Measurements from ENCODE around the gene PRDM1. TPM values are rescaled to one million over a fixed set of nuclear protein-coding genes. Genes with fewer than 3 reads are reported as not detected.
A peak's percentile ranks its signal among the peaks of the same experiment; 100 is the strongest.

The PRDM1 gene
- total and polyA plus RNA-seq, 9 donors, result 2.5 to 7.8 (median 3.7) TPM

DNA sequence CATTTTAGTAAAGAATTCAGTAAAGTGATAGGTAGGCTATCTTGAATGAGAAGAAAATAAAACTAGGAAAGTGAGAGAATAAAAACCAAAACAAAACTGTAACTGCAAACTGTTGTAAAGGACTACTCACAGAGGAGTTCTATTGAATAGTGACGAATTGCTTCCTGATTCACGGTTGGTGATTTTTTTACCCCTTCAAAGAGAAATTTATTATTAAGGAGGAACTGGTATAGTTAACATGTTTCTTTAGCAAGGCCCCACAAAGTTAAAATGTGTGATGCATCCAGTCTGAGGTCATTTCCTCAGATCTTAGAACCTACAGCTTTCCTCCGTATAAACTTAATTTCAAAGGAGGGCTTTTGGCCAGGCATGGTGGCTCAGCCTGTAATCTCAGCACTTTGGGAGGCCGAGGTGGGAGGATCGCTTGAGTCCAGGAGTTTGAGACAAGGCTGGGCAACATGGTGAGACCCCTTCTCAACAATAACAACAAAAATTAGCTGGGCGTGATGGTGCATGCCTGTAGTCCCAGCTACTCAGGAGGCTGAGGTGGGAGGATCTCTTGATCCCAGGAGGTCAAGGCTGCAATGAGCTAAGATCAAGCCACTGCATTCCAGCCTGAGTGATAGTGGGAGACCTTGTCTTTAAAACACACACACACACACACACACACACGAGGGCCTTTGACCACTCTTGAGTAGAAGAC lies 8.3 kb downstream of the PRDM1 start:
- WGBS (ENCODE audit: insufficient coverage), result 57% methylated on average over 1 of the region's 7 CpGs
- no peak for DNase-seq
- Histone ChIP-seq H3K27ac (ENCODE audit: low read length) (no peak overlapping the region), H3K4me3 (ENCODE audit: low read length) (no peak overlapping the region), H3K27me3 (ENCODE audit: control insufficient read depth, insufficient read depth, low read length) (peaks cover 2% of the 10 kb centered on the region), H3K36me3 (ENCODE audit: control insufficient read depth, insufficient read depth, low read length) (no peaks in the 10 kb centered on the region), H3K9me3 (replicated peaks; ENCODE audit: control insufficient read depth, low read depth, low read length) (no peaks in the 10 kb centered on the region), H3K4me1 (ENCODE audit: control insufficient read depth, insufficient read depth, low read length) (peaks cover 2% of the 10 kb centered on the region)

DNA sequence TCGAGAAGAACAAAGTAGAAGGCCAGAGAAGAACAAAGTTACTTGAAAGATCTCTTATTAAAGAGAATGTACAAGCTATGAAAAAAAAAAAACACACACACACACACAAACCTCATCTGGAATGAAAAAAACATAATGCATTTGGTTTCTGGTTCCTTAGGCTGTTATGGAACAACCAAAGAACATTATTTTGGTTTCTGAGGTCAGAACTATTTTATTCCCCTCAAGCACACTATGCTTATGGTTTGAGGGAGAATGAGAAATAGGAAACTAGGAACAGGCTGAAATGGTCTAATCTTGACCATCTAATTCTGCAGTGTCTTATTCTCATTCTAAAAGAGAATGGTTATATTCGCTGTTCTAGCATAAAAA lies 8.8 kb downstream of the PRDM1 start:
- no peak for DNase-seq
- Histone ChIP-seq H3K27ac (ENCODE audit: low read length) (no peak overlapping the region), H3K4me3 (ENCODE audit: low read length) (no peak overlapping the region), H3K27me3 (ENCODE audit: control insufficient read depth, insufficient read depth, low read length) (peaks cover 2% of the 10 kb centered on the region), H3K4me1 (ENCODE audit: control insufficient read depth, insufficient read depth, low read length) (peaks cover 2% of the 10 kb centered on the region), H3K36me3 (ENCODE audit: control insufficient read depth, insufficient read depth, low read length) (no peaks in the 10 kb centered on the region), H3K9me3 (replicated peaks; ENCODE audit: control insufficient read depth, low read depth, low read length) (no peaks in the 10 kb centered on the region)
- WGBS (ENCODE audit: insufficient coverage), result no CpG with 5 or more reads among the region's 2 CpGs

DNA sequence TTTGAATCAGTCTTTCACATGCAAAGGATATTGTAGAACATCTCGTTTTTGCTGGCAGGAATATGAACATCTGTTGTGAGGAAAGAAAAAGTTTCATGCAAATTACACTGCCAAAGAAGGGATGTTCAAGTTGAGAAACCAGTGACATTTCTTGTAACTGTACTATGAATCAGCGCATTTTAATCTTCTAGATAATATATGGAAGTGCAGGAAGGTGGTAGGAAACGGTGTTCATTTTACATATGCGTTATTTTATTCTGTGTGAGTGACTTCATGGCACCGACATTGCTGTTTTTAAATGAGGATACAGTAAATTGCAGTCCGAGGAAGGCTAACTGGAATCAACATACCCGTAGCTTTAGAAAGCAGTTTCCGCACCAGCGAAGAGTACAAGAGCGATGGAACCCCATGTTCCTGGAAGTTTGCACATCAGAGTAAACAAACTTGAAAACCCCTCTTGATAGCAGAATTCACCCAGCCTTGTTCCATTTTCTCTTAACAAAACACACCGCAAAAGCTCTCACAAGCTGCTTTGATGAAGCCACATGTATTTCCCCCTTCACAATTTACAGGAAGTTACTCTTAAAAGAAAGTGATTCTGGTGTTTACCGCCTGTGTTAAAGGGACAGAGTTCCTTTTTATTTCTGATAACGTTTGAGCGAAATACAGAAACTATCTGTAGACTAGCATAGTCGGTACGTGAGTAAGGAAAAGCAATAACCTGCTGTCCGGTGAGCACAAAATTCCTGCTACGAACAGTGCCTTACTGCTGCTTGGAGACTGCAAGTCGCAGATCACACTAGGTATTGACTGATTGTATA lies 11.5 kb downstream of the PRDM1 start:
- Histone ChIP-seq H3K4me3 (ENCODE audit: low read length) (peak overlapping the region; percentile 23), H3K27ac (ENCODE audit: low read length) (peak overlapping the region; percentile 80), H3K4me1 (ENCODE audit: control insufficient read depth, insufficient read depth, low read length) (peaks cover 2% of the 10 kb centered on the region), H3K27me3 (ENCODE audit: control insufficient read depth, insufficient read depth, low read length) (peaks cover 2% of the 10 kb centered on the region), H3K36me3 (ENCODE audit: control insufficient read depth, insufficient read depth, low read length) (no peaks in the 10 kb centered on the region), H3K9me3 (replicated peaks; ENCODE audit: control insufficient read depth, low read depth, low read length) (no peaks in the 10 kb centered on the region)
- WGBS (ENCODE audit: insufficient coverage), result 11% methylated on average over 8 of the region's 19 CpGs
- peak; percentile 79 for DNase-seq

DNA sequence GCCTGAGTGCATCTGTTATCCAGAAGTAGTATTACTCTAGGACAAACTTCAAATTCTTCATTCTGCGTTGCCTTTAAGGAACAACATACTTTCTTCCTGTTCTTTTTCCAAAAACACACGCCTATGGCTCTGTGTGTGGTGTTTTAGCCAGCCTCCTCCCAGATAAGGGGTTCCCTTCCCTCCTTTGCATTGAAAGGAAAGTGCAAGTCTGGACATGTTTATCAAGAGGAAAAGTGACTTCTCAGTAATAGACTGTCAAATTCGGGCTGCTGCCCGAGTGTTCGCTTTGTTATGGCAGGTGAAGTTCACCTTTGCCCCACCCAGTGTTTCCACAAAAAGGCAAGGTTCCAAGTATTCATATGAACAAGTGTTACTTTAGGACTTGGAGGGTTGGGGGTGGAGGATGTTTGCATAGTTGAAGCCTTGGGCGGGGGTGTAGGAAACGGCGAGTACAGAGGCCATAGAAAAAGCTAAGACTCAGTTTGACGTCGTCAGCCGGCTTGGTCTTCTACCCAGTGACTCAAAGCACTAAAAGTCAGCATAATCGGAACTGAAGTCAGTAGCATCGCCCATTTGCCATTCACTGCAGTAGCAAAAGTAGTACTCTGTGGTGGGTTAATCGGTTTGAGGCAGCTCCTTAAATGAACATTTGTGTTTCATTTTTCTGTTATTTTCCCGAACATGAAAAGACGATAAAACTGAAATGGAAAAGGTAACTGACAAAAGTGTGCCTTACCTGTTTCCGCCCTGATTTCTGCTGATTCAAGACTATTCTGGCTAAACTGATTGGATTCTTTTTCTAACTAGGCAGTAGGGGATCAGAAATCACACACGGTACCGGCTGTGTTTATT lies 12.5 kb downstream of the PRDM1 start:
- Histone ChIP-seq H3K4me3 (ENCODE audit: low read length) (peak overlapping the region; percentile 23), H3K36me3 (ENCODE audit: control insufficient read depth, insufficient read depth, low read length) (no peaks in the 10 kb centered on the region), H3K9me3 (replicated peaks; ENCODE audit: control insufficient read depth, low read depth, low read length) (no peaks in the 10 kb centered on the region), H3K27me3 (ENCODE audit: control insufficient read depth, insufficient read depth, low read length) (peaks cover 5% of the 10 kb centered on the region), H3K4me1 (ENCODE audit: control insufficient read depth, insufficient read depth, low read length) (peaks cover 2% of the 10 kb centered on the region), H3K27ac (ENCODE audit: low read length) (no peak overlapping the region)
- 54% methylated on average over 14 of the region's 19 CpGs for WGBS (ENCODE audit: insufficient coverage)
- DNase-seq, result peak; percentile 19

DNA sequence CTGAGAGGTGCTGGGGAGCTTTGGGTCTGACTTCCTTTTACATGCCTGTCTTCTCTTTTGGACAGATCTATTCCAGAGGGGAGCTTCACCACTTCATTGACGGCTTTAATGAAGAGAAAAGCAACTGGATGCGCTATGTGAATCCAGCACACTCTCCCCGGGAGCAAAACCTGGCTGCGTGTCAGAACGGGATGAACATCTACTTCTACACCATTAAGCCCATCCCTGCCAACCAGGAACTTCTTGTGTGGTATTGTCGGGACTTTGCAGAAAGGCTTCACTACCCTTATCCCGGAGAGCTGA lies 13.1 kb downstream of the PRDM1 start:
- Histone ChIP-seq H3K27ac (ENCODE audit: low read length) (no peak overlapping the region), H3K4me1 (ENCODE audit: control insufficient read depth, insufficient read depth, low read length) (peaks cover 2% of the 10 kb centered on the region), H3K9me3 (replicated peaks; ENCODE audit: control insufficient read depth, low read depth, low read length) (no peaks in the 10 kb centered on the region), H3K36me3 (ENCODE audit: control insufficient read depth, insufficient read depth, low read length) (no peaks in the 10 kb centered on the region), H3K4me3 (ENCODE audit: low read length) (no peak overlapping the region), H3K27me3 (ENCODE audit: control insufficient read depth, insufficient read depth, low read length) (peaks cover 5% of the 10 kb centered on the region)
- DNase-seq, result peak; percentile 20
- WGBS (ENCODE audit: insufficient coverage), result no CpG with 5 or more reads among the region's 7 CpGs

DNA sequence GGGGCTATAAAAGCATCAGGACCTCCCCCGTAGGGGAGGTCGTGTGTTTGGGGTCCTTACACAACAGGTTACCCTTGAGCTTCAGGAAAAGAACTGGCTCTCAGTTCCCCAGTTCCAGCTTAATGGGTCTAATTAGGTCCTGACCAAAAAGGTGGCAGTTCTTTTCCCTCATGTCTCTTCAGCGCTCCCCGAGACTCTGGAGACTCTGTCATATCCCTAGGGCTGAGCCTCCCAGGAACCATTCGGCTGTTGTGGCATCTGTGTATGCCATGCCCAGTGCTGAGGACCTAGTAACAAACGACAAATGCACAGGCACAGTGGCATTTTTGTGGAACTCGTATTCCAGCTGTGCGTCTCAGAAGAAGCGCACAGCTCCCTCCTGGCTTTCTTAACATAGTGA lies 14.6 kb downstream of the PRDM1 start:
- peaks cover 5% of the 10 kb centered on the region for H3K27me3 ChIP-seq (ENCODE audit: control insufficient read depth, insufficient read depth, low read length)
- H3K27ac ChIP-seq (ENCODE audit: low read length), result no peak overlapping the region
- 88% methylated on average over 5 of the region's 9 CpGs for WGBS (ENCODE audit: insufficient coverage)
- no peak for DNase-seq
- H3K4me3 ChIP-seq (ENCODE audit: low read length), result no peak overlapping the region
- H3K4me1 ChIP-seq (ENCODE audit: control insufficient read depth, insufficient read depth, low read length), result peaks cover 2% of the 10 kb centered on the region
- H3K36me3 ChIP-seq (ENCODE audit: control insufficient read depth, insufficient read depth, low read length), result no peaks in the 10 kb centered on the region
- no peaks in the 10 kb centered on the region for H3K9me3 ChIP-seq (replicated peaks; ENCODE audit: control insufficient read depth, low read depth, low read length)

DNA sequence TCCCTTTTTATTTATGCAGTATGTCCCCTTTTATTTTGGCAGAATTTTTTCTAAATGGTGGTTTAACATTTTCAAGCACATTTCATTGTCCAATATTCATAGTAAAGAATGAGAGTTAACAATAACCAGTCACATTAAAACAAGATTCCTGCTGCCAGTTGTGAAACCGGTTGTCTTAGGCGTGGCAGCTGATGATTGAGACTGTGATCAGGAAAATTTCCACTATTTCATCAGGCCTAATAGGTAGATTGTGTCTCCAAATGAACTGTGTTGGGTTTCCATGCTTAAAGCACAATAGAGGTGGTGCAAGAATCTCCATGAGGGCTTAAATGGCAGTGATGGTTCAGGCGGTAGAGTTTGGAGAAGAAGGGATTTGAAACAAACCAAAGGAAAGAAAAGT lies 15.3 kb downstream of the PRDM1 start:
- no peak for DNase-seq
- no CpG with 5 or more reads among the region's 3 CpGs for WGBS (ENCODE audit: insufficient coverage)
- Histone ChIP-seq H3K9me3 (replicated peaks; ENCODE audit: control insufficient read depth, low read depth, low read length) (no peaks in the 10 kb centered on the region), H3K4me1 (ENCODE audit: control insufficient read depth, insufficient read depth, low read length) (peaks cover 2% of the 10 kb centered on the region), H3K27me3 (ENCODE audit: control insufficient read depth, insufficient read depth, low read length) (peaks cover 5% of the 10 kb centered on the region), H3K36me3 (ENCODE audit: control insufficient read depth, insufficient read depth, low read length) (no peaks in the 10 kb centered on the region), H3K27ac (ENCODE audit: low read length) (no peak overlapping the region), H3K4me3 (ENCODE audit: low read length) (no peak overlapping the region)

DNA sequence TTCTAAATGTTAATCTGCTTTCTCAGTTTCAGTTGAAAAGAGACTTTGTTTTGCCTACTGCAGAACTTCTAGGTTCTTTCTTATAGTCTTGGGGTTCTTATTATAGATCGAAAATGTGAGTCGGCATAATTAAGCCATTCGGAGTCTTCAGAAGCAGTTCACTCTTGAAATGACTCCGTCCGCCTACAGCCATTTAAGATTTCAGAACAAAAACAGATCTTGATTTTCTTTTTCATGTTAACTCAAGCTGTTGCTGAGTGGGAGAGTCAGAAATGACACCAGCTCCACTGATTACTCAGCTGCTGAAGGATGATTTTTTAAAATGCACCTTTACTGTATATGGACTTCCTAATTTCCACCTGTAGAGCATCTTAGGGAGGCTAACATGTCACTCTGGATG lies 15.9 kb downstream of the PRDM1 start:
- H3K4me3 ChIP-seq (ENCODE audit: low read length), result no peak overlapping the region

DNA sequence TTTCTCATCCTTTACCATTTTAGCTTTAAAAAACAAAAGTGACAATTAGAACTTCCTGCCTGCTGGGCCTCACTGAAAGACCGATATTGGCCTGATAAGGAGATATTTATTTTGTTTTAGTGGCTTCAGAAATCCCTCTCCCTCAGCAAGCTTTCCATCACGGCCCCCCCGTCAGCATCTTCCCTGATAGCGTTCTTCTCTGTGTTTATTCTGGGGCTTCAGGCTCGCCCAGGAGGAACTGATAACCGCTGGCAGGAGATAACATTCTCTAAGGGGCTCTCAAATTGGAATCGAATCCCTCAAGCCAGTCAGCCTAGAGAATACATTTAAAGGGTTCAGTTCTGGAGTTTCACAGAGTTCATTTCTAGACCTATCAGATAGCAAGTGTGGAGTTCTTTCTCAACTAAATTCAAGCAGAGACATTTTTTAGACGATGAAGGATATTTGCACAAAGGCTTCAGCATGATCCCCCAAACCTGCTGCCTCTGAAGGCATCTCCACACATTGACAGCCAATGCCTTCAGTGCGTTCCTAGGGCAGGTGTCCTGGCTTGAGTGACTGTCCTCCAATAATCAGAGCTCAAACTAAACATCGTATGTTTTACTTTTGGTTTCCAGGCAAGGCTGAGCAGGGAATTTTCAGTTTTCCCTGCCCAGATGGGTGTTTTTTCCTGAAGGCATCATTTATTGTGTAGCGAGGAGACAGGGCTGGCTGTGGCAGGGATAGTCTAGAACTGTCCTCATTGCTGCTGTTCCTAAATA lies 17.0 kb downstream of the PRDM1 start:
- WGBS (ENCODE audit: insufficient coverage), result 70% methylated on average over 2 of the region's 11 CpGs
- Histone ChIP-seq H3K27me3 (ENCODE audit: control insufficient read depth, insufficient read depth, low read length) (peaks cover 5% of the 10 kb centered on the region), H3K36me3 (ENCODE audit: control insufficient read depth, insufficient read depth, low read length) (no peaks in the 10 kb centered on the region), H3K27ac (ENCODE audit: low read length) (no peak overlapping the region), H3K4me3 (ENCODE audit: low read length) (no peak overlapping the region), H3K4me1 (ENCODE audit: control insufficient read depth, insufficient read depth, low read length) (peaks cover 2% of the 10 kb centered on the region), H3K9me3 (replicated peaks; ENCODE audit: control insufficient read depth, low read depth, low read length) (no peaks in the 10 kb centered on the region)
- DNase-seq, result no peak

More for the DNA sequence above, 15.9 kb downstream of the PRDM1 start:
- H3K27me3 ChIP-seq (ENCODE audit: control insufficient read depth, insufficient read depth, low read length), result peaks cover 5% of the 10 kb centered on the region
- H3K4me1 ChIP-seq (ENCODE audit: control insufficient read depth, insufficient read depth, low read length), result peaks cover 2% of the 10 kb centered on the region
- no peaks in the 10 kb centered on the region for H3K9me3 ChIP-seq (replicated peaks; ENCODE audit: control insufficient read depth, low read depth, low read length)
- no peak overlapping the region for H3K27ac ChIP-seq (ENCODE audit: low read length)
- DNase-seq, result no peak
- no peaks in the 10 kb centered on the region for H3K36me3 ChIP-seq (ENCODE audit: control insufficient read depth, insufficient read depth, low read length)
- WGBS (ENCODE audit: insufficient coverage), result 97% methylated on average over 5 of the region's 5 CpGs
